Neural crest cell (in vitro differentiated cells): Measurements from ENCODE around the gene TTC34. TPM values are rescaled to one million over a fixed set of nuclear protein-coding genes. Genes with fewer than 3 reads are reported as not detected.
A peak's percentile ranks its signal among the peaks of the same experiment; 100 is the strongest.

Experiments used
- DNase-seq: peaks from one replicate; pipeline ENCODE4 v3.0.0; 2021; ENCODE audit warnings: low read depth, mixed read lengths, low spot score
- H3K27ac Mint-ChIP-seq: one replicate; pipeline ENCODE4 v1.8.0; 2021; ENCODE audit warnings: mild to moderate bottlenecking, mixed read lengths; ENCODE audit not compliant: unreplicated experiment
- H3K27me3 Mint-ChIP-seq: 2 replicates; pipeline ENCODE4 v1.8.0; 2021; ENCODE audit warnings: low read depth, mild to moderate bottlenecking, mixed read lengths
- H3K36me3 Mint-ChIP-seq: 2 replicates; pipeline ENCODE4 v1.8.0; 2021; ENCODE audit warnings: low read depth, mild to moderate bottlenecking, mixed read lengths
- H3K4me1 Mint-ChIP-seq: 2 replicates; pipeline ENCODE4 v1.8.0; 2021; ENCODE audit warnings: mixed read lengths
- H3K4me3 Mint-ChIP-seq: one replicate; pipeline ENCODE4 v1.8.0; 2021; ENCODE audit warnings: mild to moderate bottlenecking, mixed read lengths
- H3K9me3 Mint-ChIP-seq: 2 replicates; pipeline ENCODE4 v1.8.0; 2021; ENCODE audit warnings: mixed read lengths
- total RNA-seq: library from RNA; stranded (reverse); gene quantifications from 2 replicates; pipeline ENCODE4 v1.2.1, GENCODE V29; 2021
- TF ChIP-seq, protein P1 (sequence below): fragments of 200-600 bp; sonication (generic); conservative IDR thresholded peaks from 2 replicates; pipeline ENCODE4 v1.5.0; 2021; ENCODE audit warnings: antibody characterized with exemption, mild to moderate bottlenecking

TTC34 gene
- total RNA-seq, 1 donor from 2014 or later, result 2.7 TPM

DNA sequence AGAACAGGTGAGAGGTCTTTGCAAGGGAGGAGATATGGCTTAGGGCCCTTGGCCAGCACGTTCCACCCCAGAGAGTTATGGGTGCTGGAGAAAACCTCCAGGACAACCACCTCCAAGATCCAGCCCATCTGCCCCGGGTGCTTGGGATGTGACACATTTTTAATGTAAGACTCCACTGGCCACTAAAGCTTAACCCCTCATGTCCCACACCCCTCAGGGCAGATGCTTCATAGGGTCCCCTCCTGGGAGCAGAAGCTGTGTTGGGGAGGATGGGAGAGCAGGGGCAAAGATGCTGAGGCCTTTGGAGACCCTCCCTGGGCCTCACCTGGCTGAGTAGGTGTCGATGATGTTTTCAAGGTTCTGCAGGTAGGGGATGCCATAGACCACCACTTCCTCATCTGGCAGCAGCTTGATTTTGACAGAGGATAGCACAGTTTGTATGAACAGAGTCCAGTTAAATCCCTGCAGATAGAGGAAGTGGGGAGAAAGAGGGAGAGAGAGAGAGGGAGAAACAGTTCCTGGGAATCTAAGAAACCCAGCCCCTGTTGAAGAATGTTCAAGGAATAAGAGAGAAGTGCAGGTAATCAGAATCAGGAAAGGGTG, 203.1 kb downstream of the TTC34 start:
- no peaks in the 10 kb centered on the region for H3K36me3 Mint-ChIP-seq
- DNase-seq, result no peak
- H3K27ac Mint-ChIP-seq, result no peak overlapping the region
- peaks cover 4% of the 10 kb centered on the region for H3K9me3 Mint-ChIP-seq
- H3K27me3 Mint-ChIP-seq, result peaks cover 13% of the 10 kb centered on the region
- TF ChIP-seq, protein P1, sequence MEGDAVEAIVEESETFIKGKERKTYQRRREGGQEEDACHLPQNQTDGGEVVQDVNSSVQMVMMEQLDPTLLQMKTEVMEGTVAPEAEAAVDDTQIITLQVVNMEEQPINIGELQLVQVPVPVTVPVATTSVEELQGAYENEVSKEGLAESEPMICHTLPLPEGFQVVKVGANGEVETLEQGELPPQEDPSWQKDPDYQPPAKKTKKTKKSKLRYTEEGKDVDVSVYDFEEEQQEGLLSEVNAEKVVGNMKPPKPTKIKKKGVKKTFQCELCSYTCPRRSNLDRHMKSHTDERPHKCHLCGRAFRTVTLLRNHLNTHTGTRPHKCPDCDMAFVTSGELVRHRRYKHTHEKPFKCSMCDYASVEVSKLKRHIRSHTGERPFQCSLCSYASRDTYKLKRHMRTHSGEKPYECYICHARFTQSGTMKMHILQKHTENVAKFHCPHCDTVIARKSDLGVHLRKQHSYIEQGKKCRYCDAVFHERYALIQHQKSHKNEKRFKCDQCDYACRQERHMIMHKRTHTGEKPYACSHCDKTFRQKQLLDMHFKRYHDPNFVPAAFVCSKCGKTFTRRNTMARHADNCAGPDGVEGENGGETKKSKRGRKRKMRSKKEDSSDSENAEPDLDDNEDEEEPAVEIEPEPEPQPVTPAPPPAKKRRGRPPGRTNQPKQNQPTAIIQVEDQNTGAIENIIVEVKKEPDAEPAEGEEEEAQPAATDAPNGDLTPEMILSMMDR, result no peak
- H3K4me3 Mint-ChIP-seq, result no peak overlapping the region
- H3K4me1 Mint-ChIP-seq, result no peaks in the 10 kb centered on the region

DNA sequence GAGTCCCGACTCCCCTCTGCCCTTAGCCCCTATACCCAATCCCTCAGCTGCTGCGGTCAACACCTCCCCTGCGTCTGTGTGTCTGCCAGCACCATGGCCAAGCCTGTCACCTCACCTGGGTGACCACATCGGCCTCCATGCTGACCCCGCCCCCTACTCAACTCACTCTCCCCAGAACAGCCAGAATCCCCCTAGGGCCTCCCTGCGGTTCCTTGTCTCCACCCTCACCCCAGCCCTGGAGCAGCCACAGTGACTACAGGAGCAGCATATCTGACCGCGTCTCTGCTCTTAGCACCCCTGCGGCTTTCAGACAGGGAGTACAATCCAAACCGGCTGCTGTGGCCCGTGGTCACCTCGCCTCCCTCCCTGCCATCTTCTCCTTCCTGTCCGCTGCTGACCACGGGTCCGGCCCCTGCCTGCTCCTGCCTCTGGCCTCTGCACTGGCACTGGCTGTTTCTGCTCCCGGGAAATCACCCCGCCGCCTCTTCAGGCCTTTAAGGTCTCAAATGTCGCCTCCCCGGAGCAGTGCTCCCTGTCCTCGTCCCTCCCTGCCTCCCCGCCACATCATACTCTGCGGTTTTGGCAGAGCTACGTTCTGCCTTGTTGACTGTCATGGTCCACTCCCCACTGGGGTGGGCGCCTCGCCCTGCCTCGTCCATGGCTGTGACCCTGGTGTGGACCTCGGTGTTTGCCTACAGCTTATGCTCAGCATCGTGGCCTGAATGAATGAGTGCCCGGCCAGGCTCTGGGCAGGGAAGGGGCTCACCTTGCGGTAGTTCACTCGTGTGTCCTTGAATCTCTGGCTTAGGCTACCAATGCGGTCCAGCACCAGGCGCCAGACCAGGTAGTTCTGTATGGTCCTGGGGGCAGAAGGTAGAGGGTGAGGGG, 203.8 kb downstream of the TTC34 start:
- DNase-seq, result no peak
- no peaks in the 10 kb centered on the region for H3K36me3 Mint-ChIP-seq
- H3K4me1 Mint-ChIP-seq, result no peaks in the 10 kb centered on the region
- peaks cover 4% of the 10 kb centered on the region for H3K9me3 Mint-ChIP-seq
- peak overlapping the region; percentile 83 for H3K27ac Mint-ChIP-seq
- H3K4me3 Mint-ChIP-seq, result no peak overlapping the region
- peaks cover 11% of the 10 kb centered on the region for H3K27me3 Mint-ChIP-seq
- TF ChIP-seq, protein P1, result no peak

DNA sequence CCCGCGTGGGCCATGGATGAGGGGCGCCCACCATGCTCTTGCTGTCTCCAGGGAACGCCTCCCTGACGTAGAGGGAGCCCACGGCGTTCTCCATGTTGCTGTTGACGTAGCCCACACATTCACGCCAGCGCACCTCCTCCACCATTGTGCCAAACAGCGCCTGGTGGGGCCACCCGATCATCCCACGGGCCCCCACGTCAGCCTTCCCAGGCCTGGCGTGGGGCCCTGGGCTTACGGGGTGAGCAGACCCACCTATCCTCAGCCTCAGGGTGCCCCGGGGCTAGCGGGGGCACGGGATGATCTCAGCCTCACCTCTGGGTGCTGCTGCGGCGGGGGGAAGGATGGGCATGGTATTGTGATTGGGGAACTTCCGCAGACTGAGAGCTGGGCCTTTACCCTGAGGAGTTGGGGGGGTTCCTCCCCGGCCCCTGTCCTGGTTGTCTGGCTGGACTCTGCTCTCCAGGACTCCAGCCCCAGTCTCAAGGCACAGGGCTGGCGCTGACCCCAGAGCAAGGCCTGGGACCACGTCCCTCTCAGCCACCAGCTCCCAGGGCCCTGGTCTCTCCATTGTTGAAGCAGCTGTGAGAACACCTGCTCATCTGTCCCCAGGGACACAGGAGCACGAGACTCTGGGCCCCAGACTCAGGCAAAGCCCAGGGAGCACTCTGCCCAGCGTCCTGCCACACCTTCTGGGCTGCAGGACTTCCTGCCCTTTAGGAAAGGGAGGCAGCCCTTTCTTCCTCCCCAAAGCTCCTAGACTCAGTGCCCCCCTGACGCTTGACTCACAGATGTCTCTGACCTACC, 204.8 kb downstream of the TTC34 start:
- H3K27me3 Mint-ChIP-seq, result peaks cover 7% of the 10 kb centered on the region
- H3K27ac Mint-ChIP-seq, result no peak overlapping the region
- no peaks in the 10 kb centered on the region for H3K4me1 Mint-ChIP-seq
- peaks cover 4% of the 10 kb centered on the region for H3K9me3 Mint-ChIP-seq
- no peak overlapping the region for H3K4me3 Mint-ChIP-seq
- H3K36me3 Mint-ChIP-seq, result no peaks in the 10 kb centered on the region
- DNase-seq, result no peak
- TF ChIP-seq, protein P1, result no peak

DNA sequence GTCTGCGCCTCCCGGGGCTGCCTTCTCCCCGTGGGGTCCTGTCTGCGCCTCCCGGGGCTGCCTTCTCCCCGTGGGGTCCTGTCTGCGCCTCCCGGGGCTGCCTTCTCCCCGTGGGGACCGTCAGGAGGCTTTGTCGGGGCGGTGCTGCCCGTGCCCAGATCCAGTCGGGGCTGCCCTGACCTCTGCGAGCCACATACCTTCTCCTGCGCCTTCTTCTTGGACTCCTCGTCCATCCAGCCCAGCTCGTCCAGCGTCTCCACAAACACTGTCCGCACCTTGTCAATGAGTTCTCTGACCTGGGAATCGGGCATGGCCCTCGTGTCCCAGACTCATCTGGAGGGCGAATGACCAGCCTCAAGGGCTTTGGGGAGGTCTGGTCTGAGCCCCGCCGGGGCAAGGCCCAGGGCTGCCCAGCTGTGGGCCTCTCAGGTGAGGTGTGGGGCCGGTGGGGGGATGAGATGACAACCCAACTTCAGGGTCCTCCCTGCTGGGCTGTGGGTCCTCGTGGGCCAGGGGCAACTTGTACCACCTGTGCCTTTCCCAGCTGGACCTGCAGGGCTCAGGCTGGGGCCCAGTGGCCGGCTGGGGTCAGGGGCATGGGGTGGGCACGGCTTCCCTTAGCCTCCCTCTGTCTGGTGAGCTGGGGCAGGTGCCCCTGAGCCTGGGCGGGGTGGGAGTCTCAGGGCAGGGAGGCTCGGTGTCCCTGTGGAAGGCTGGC, 205.5 kb downstream of the TTC34 start:
- Mint-ChIP-seq H3K4me3 (no peak overlapping the region), H3K27ac (no peak overlapping the region)

More for the DNA sequence above, 205.5 kb downstream of the TTC34 start:
- DNase-seq, result no peak
- TF ChIP-seq, protein P1, result no peak
- H3K27me3 Mint-ChIP-seq, result peaks cover 5% of the 10 kb centered on the region
- no peaks in the 10 kb centered on the region for H3K4me1 Mint-ChIP-seq
- no peaks in the 10 kb centered on the region for H3K36me3 Mint-ChIP-seq
- H3K9me3 Mint-ChIP-seq, result peaks cover 4% of the 10 kb centered on the region
